ENCODE data around the gene KLF3. TPM values are rescaled to one million over a fixed set of nuclear protein-coding genes. Genes with fewer than 3 reads are reported as not detected.

The KLF3 gene
- polyA plus RNA-seq, 1 donor, result 76.7 TPM

- Histone ChIP-seq H3K4me1 (ENCODE audit: control insufficient read depth, insufficient read depth, low read length) (no peaks in the 10 kb centered on the region), H3K4me3 (ENCODE audit: low read length) (no peak overlapping the region), H3K27me3 (ENCODE audit: control insufficient read depth, insufficient read depth, low read length) (no peaks in the 10 kb centered on the region), H3K36me3 (ENCODE audit: control insufficient read depth, insufficient read depth, low read length) (peaks cover 75% of the 10 kb centered on the region), H3K9me3 (ENCODE audit: control insufficient read depth, low read depth, low read length) (no peaks in the 10 kb centered on the region), H3K27ac (ENCODE audit: low read length) (no peak overlapping the region)
- no peak for DNase-seq
- WGBS (ENCODE audit: insufficient coverage, low lambda C conversion rate), result 83% methylated on average over 1 of the region's 3 CpGs
These were observed 30.3 kb downstream of the KLF3 start for GRCh38 chr4:38694330-38694729.

- Histone ChIP-seq H3K4me1 (ENCODE audit: control insufficient read depth, insufficient read depth, low read length) (no peaks in the 10 kb centered on the region), H3K36me3 (ENCODE audit: control insufficient read depth, insufficient read depth, low read length) (peaks cover 61% of the 10 kb centered on the region), H3K4me3 (ENCODE audit: low read length) (no peak overlapping the region), H3K9me3 (ENCODE audit: control insufficient read depth, low read depth, low read length) (no peaks in the 10 kb centered on the region), H3K27me3 (ENCODE audit: control insufficient read depth, insufficient read depth, low read length) (no peaks in the 10 kb centered on the region), H3K27ac (ENCODE audit: low read length) (no peak overlapping the region)
- WGBS (ENCODE audit: insufficient coverage, low lambda C conversion rate), result no CpG with 5 or more reads among the region's 3 CpGs
- DNase-seq, result no peak
These were observed 31.8 kb downstream of the KLF3 start for GRCh38 chr4:38695809-38696208.

GRCh38 chr4:38696697-38697096 lies 32.7 kb downstream of the KLF3 start:
- DNase-seq, result no peak
- Histone ChIP-seq H3K27me3 (ENCODE audit: control insufficient read depth, insufficient read depth, low read length) (no peaks in the 10 kb centered on the region), H3K27ac (ENCODE audit: low read length) (no peak overlapping the region), H3K4me1 (ENCODE audit: control insufficient read depth, insufficient read depth, low read length) (no peaks in the 10 kb centered on the region), H3K4me3 (ENCODE audit: low read length) (no peak overlapping the region), H3K9me3 (ENCODE audit: control insufficient read depth, low read depth, low read length) (no peaks in the 10 kb centered on the region), H3K36me3 (ENCODE audit: control insufficient read depth, insufficient read depth, low read length) (peaks cover 53% of the 10 kb centered on the region)
- no CpG with 5 or more reads among the region's 2 CpGs for WGBS (ENCODE audit: insufficient coverage, low lambda C conversion rate)

GRCh38 chr4:38698176-38698575 lies 34.2 kb downstream of the KLF3 start:
- 100% methylated on average over 1 of the region's 1 CpG for WGBS (ENCODE audit: insufficient coverage, low lambda C conversion rate)
- Histone ChIP-seq H3K36me3 (ENCODE audit: control insufficient read depth, insufficient read depth, low read length) (peaks cover 52% of the 10 kb centered on the region), H3K9me3 (ENCODE audit: control insufficient read depth, low read depth, low read length) (no peaks in the 10 kb centered on the region), H3K27me3 (ENCODE audit: control insufficient read depth, insufficient read depth, low read length) (no peaks in the 10 kb centered on the region), H3K4me1 (ENCODE audit: control insufficient read depth, insufficient read depth, low read length) (no peaks in the 10 kb centered on the region), H3K27ac (ENCODE audit: low read length) (no peak overlapping the region), H3K4me3 (ENCODE audit: low read length) (no peak overlapping the region)
- no peak for DNase-seq

GRCh38 chr4:38699112-38699511 lies 35.1 kb downstream of the KLF3 start:
- Histone ChIP-seq H3K4me3 (ENCODE audit: low read length) (no peak overlapping the region), H3K4me1 (ENCODE audit: control insufficient read depth, insufficient read depth, low read length) (no peaks in the 10 kb centered on the region), H3K36me3 (ENCODE audit: control insufficient read depth, insufficient read depth, low read length) (peaks cover 46% of the 10 kb centered on the region), H3K9me3 (ENCODE audit: control insufficient read depth, low read depth, low read length) (no peaks in the 10 kb centered on the region), H3K27ac (ENCODE audit: low read length) (no peak overlapping the region), H3K27me3 (ENCODE audit: control insufficient read depth, insufficient read depth, low read length) (no peaks in the 10 kb centered on the region)
- WGBS (ENCODE audit: insufficient coverage, low lambda C conversion rate), result no CpG with 5 or more reads among the region's 2 CpGs
- no peak for DNase-seq

GRCh38 chr4:38703635-38704034 lies 39.6 kb downstream of the KLF3 start:
- WGBS (ENCODE audit: insufficient coverage, low lambda C conversion rate), result no CpG with 5 or more reads among the region's 4 CpGs
- peaks cover 6% of the 10 kb centered on the region for H3K36me3 ChIP-seq (ENCODE audit: control insufficient read depth, insufficient read depth, low read length)
- H3K4me3 ChIP-seq (ENCODE audit: low read length), result no peak overlapping the region
- H3K27me3 ChIP-seq (ENCODE audit: control insufficient read depth, insufficient read depth, low read length), result no peaks in the 10 kb centered on the region
- no peaks in the 10 kb centered on the region for H3K4me1 ChIP-seq (ENCODE audit: control insufficient read depth, insufficient read depth, low read length)
- DNase-seq, result no peak
- H3K9me3 ChIP-seq (ENCODE audit: control insufficient read depth, low read depth, low read length), result no peaks in the 10 kb centered on the region
- H3K27ac ChIP-seq (ENCODE audit: low read length), result no peak overlapping the region

- Histone ChIP-seq H3K9me3 (ENCODE audit: control insufficient read depth, low read depth, low read length) (no peaks in the 10 kb centered on the region), H3K36me3 (ENCODE audit: control insufficient read depth, insufficient read depth, low read length) (no peaks in the 10 kb centered on the region), H3K27ac (ENCODE audit: low read length) (no peak overlapping the region), H3K4me3 (ENCODE audit: low read length) (no peak overlapping the region), H3K4me1 (ENCODE audit: control insufficient read depth, insufficient read depth, low read length) (no peaks in the 10 kb centered on the region), H3K27me3 (ENCODE audit: control insufficient read depth, insufficient read depth, low read length) (no peaks in the 10 kb centered on the region)
- WGBS (ENCODE audit: insufficient coverage, low lambda C conversion rate), result no CpG with 5 or more reads among the region's 3 CpGs
- no peak for DNase-seq
These were observed 40.7 kb downstream of the KLF3 start for GRCh38 chr4:38704622-38705154.

GRCh38 chr4:38706301-38706700 lies 42.3 kb downstream of the KLF3 start:
- no peaks in the 10 kb centered on the region for H3K9me3 ChIP-seq (ENCODE audit: control insufficient read depth, low read depth, low read length)
- no peaks in the 10 kb centered on the region for H3K36me3 ChIP-seq (ENCODE audit: control insufficient read depth, insufficient read depth, low read length)
- DNase-seq, result no peak
- no peaks in the 10 kb centered on the region for H3K4me1 ChIP-seq (ENCODE audit: control insufficient read depth, insufficient read depth, low read length)
- H3K27ac ChIP-seq (ENCODE audit: low read length), result no peak overlapping the region
- no peak overlapping the region for H3K4me3 ChIP-seq (ENCODE audit: low read length)
- WGBS (ENCODE audit: insufficient coverage, low lambda C conversion rate), result no CpG with 5 or more reads among the region's 2 CpGs
- H3K27me3 ChIP-seq (ENCODE audit: control insufficient read depth, insufficient read depth, low read length), result no peaks in the 10 kb centered on the region

- peaks cover 2% of the 10 kb centered on the region for H3K9me3 ChIP-seq (ENCODE audit: control insufficient read depth, low read depth, low read length)
- H3K27ac ChIP-seq (ENCODE audit: low read length), result no peak overlapping the region
- 100% methylated on average over 1 of the region's 2 CpGs for WGBS (ENCODE audit: insufficient coverage, low lambda C conversion rate)
These were observed 46.1 kb downstream of the KLF3 start for GRCh38 chr4:38710053-38710452.

GRCh38 chr4:38711066-38711465 lies 47.1 kb downstream of the KLF3 start:
- H3K27me3 ChIP-seq (ENCODE audit: control insufficient read depth, insufficient read depth, low read length), result no peaks in the 10 kb centered on the region
- no peak for DNase-seq
- no peak overlapping the region for H3K4me3 ChIP-seq (ENCODE audit: low read length)
- H3K9me3 ChIP-seq (ENCODE audit: control insufficient read depth, low read depth, low read length), result peaks cover 2% of the 10 kb centered on the region
- H3K27ac ChIP-seq (ENCODE audit: low read length), result no peak overlapping the region
- no peaks in the 10 kb centered on the region for H3K4me1 ChIP-seq (ENCODE audit: control insufficient read depth, insufficient read depth, low read length)
- 100% methylated on average over 2 of the region's 2 CpGs for WGBS (ENCODE audit: insufficient coverage, low lambda C conversion rate)
- H3K36me3 ChIP-seq (ENCODE audit: control insufficient read depth, insufficient read depth, low read length), result no peaks in the 10 kb centered on the region

More at GRCh38 chr4:38710053-38710452, 46.1 kb downstream of the KLF3 start:
- Histone ChIP-seq H3K4me1 (ENCODE audit: control insufficient read depth, insufficient read depth, low read length) (no peaks in the 10 kb centered on the region), H3K27me3 (ENCODE audit: control insufficient read depth, insufficient read depth, low read length) (no peaks in the 10 kb centered on the region), H3K36me3 (ENCODE audit: control insufficient read depth, insufficient read depth, low read length) (no peaks in the 10 kb centered on the region), H3K4me3 (ENCODE audit: low read length) (no peak overlapping the region)
- no peak for DNase-seq

- Histone ChIP-seq H3K9me3 (ENCODE audit: control insufficient read depth, low read depth, low read length) (peaks cover 2% of the 10 kb centered on the region), H3K4me1 (ENCODE audit: control insufficient read depth, insufficient read depth, low read length) (no peaks in the 10 kb centered on the region), H3K4me3 (ENCODE audit: low read length) (no peak overlapping the region), H3K27ac (ENCODE audit: low read length) (no peak overlapping the region), H3K36me3 (ENCODE audit: control insufficient read depth, insufficient read depth, low read length) (no peaks in the 10 kb centered on the region), H3K27me3 (ENCODE audit: control insufficient read depth, insufficient read depth, low read length) (no peaks in the 10 kb centered on the region)
- DNase-seq, result no peak
- WGBS (ENCODE audit: insufficient coverage, low lambda C conversion rate), result 40% methylated on average over 2 of the region's 4 CpGs
These were observed 51.1 kb downstream of the KLF3 start for GRCh38 chr4:38715050-38715449.

All from large intestine (tissue), 3 donors.